GM19193 (cell line): ENCODE results near the gene PALM.

ENCODE experiments used
- POLR2A ChIP-seq: IDR thresholded peaks from 4 replicates; pipeline ENCODE4 v1.6.1; 2011; ENCODE audit not compliant: insufficient read depth, insufficient read length; ENCODE audit errors: extremely low read depth

PALM gene

DNA sequence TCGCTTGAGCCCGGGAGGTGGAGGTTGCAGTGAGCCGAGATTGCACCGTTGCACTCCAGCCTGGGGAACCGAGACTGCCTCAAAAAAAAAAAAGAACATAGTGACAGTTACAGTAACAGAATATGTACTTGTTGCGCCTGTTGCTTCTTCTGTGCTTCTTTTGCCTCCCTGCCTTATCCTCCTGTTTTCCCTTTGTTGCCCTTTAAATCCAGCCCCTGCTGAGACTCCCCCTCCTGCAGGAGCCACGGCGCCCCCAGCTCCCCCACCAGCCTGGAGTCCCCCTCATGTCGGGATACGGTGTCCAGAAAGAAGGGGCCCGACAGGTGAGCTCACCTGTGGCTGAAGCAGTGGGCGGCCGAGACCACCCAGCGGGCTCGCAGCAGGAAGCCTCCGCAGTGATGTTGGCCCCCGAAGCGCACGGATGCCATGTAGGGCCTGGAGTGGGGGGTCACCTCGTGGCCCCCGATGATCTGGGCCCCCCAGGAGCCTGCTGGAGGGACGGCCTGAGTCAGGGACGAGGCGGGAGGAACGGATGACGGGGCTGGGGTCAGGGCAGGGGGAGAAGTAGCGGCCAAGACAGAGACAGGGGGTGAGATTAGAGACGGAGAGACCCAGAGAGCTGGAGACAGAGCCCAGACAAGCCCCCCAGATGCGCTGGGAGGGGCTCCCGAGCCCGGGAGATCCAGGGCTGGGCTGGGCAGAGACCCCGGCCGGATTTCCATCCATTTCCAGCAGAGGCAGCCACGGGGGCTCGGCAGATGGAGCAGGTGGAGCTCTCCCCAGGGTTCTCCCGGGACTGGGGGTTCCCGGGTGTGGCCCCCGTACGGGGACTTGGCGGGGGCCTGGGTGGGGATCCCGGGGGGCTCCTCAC lies 14.0 kb upstream of the PALM start:
- no peak for TF ChIP-seq POLR2A

DNA sequence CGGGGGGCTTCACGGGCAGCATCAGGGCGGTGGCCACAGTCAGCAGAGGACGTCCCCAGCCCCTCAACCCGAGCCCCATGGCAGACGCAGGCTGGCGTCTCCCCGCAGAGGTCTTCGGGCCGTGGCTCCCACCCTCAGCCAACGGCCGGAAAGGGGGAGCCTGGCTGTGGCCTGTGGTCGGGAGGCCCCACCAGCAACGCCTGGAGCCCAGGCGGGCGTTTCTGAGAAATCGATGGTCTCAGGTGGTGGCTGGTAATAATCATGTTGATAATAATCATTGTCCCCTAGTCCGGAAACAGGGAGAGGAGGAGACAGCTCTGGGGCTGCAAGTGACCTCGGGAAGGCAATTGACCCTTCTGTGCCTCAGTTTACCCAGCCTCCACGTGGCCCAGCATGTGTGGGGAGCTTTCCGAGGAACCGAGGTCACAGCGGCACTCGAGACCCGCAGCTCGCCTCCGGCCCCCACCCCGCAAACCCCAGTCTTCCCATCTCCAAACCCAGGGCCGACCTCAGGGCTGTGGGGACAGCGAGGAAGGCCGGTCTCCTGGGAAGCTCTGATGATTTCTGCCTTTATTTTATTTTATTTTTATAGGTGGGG lies 13.3 kb upstream of the PALM start, which contains the start of gene PRSS57:
Gene PRSS57, minus strand, starts transcription at position 101 of the 598 bp plus-strand sequence. Its CDS starts 22 bp downstream, at position 79.
- no peak for TF ChIP-seq POLR2A

GRCh38 chr19:703329-703650 lies 5.4 kb upstream of the PALM start:
- TF ChIP-seq POLR2A = no peak

- no peak for TF ChIP-seq POLR2A
Measured at GRCh38 chr19:703651-704446, 4.9 kb upstream of the PALM start.

DNA sequence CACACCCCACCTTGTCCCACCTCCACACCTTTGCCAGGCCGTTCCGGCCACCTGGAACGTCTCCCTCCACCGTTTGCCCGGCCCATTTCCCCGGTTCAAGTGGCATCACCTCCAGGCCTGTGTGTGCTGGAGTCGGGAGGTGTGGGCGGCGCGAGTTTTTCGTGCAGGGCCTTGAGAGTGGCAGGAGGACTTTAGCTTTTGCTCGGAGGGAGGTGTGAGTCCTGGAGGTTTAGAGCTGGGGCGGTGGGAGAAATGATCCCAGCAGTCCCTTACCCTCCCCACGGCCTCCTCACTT lies 4.3 kb upstream of the PALM start:
- TF ChIP-seq POLR2A = no peak

DNA sequence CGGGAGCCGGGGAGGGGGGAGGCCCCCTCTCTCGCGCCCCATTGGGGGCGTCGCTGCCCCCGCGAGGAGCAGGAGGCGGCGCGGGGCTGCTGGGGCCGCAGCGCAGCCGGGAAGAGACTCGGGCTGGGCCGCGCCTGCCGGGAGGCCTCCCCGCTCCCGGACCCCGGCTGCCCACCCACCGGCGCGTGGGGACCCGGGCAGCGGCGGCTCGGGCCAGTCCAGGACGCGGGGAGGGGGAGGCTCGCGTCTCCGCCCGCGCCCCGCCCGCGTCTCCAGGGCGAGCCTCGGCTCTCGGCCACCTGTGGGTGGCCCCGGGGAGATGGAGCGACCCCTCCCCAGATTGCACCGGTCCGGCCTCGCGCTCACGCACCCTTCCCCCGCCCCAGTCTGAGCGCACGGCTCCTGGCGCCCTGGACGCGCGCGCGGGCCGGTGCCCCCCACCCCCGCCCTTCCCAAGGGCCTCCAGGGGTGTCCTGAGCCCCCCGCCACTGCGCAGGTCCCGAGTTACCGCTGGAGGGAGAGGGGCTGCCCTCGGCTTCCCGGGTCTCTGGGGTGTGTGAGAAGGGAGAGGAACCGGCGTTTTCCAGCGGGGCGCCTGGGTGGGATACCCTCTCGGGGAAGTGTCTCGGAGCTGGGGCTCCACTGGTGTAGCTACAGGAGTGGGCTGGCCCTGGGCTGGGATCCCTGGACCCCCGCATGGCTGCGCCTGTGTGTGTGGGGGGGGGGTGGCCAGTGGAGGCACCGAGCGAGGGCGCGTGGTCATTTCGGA lies 645 bp downstream of the PALM start:
- TF ChIP-seq POLR2A = no peak

DNA sequence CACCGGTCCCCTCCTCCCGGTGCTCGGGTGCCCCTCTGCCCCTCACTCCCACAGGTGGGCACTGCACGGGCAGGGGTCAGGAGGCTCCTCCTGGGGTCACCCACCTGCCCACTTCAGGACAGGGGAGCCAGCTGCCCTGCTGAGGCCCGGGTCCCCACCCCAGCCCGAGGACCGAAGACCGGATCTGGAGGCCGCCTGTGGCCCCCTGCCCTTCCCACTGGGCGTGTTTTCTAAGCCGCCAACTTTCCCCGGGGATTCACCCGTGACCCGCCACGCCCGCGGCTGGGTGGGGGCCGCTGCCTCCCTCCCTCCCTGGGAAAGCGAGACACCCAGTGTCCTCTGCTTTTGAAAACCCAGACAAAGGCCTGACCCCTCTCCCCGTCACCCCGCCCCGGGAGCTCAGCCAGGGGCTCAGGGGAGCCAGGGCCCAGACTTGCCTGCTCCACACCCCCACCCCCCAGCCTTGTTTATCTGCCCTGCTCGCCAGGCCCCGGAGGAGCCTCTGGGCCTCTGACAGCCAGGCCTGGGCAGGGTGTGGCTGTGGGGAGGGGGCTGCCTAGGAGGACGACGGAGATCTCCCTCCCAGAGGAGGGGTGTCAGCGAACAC lies 1.3 kb downstream of the PALM start:
- TF ChIP-seq POLR2A = no peak

- no peak for TF ChIP-seq POLR2A
Measured at GRCh38 chr19:710767-711166, 2.0 kb downstream of the PALM start.

DNA sequence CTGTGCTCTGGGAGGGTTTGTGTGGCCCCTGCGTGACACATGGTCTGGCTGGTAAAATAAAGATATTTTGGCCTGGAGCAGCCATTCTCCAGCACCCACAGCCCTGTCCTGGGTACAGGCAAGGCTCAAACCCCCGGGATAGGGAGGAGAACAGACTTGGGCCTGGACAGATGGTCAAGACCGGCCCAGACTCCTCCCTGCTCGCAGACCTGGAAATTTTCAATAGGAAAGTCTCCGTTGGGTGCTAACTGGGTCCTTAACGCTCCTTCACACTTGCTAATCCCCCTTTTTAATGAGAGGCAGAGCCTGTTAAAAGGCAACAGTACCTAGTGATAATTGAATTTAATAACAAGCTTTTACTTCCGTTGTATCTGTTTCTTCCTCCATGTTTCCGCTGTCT lies 2.5 kb downstream of the PALM start:
- no peak for TF ChIP-seq POLR2A

GRCh38 chr19:715347-715746 lies 6.6 kb downstream of the PALM start:
- no peak for TF ChIP-seq POLR2A

DNA sequence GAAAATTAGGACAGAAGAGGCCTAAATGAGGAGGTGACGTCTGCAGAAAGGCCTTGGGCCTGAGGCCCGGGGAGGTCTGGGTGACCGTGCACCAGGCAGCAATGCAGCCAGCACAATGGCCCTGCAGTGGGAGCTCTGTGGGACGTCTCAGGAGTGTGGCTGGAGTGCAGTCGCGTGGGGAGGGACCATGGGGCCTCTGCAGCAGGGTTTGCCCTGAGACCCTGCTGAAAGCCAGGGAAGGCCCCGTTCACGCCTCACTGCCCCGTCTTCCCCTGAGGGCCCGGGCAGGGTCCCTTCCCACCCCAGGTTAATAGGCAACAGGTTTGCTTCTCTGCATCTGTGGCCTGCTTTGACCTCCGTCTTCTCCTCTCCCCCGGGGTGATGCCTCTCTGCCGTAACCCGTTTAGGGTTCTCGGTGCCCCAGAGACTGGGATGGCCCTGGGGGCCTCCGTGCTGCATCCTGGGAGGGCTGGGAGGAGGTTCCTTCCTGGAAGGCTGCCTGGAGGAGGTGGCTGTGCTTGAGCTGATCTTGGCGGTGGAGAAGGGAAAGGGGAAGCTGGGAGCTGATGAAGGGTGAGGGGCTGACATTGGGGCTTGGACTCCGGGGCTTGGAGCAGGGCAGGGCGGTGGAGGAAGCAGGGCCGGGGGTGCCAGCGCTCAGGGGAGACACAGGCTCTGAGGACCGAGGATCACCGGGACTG lies 9.7 kb downstream of the PALM start:
- no peak for TF ChIP-seq POLR2A

DNA sequence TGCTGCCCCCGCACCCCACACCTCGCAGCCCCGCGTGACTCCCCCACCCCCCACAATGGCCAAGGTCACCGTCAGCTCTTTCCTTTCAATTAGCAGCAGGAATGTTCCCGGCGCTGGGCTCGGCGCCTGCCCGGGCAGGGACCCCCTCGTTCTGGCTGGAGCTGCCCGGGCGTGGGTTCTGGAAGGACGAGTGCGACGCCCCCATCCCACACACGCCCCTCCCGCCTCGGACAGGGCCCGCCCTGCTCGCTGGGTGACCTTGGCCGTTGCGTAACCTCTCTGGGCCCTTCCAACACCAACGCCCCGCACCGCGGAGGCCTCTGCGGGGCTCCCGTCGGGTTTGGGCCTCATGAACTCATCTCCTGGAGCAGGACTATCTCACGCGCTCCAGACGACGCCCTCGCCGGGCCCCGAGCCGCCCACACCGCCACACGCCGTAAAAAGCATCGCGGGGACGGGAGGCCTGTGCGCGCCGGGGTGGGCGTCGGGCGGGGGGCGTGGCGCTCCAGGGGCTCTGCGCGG lies 10.3 kb downstream of the PALM start:
- TF ChIP-seq POLR2A = no peak

- TF ChIP-seq POLR2A = no peak
Measured at GRCh38 chr19:719636-720344, 11.1 kb downstream of the PALM start.

- no peak for TF ChIP-seq POLR2A
Measured at GRCh38 chr19:720345-721160, 11.8 kb downstream of the PALM start.
